HFF-Myc (cell line): ENCODE measurements around the gene PRPF40B.

Source experiments
- DNase-seq: peaks from one replicate; pipeline ENCODE4 v3.0.0-alpha.2; 2011; ENCODE audit warnings: low read depth; ENCODE audit errors: extremely low read depth
- H3K4me3 ChIP-seq: replicated peaks from 2 replicates; pipeline ENCODE4 v1.5.1; 2011; ENCODE audit warnings: low read depth, mild to moderate bottlenecking, control low read depth, low read length
- CTCF ChIP-seq: IDR thresholded peaks from 2 replicates; pipeline ENCODE4 v1.5.1; 2012; ENCODE audit warnings: mild to moderate bottlenecking, low read depth, low read length, control low read depth; ENCODE audit errors: missing control alignments

PRPF40B gene

GRCh38 chr12:49631336-49631907, 8.1 kb downstream of the PRPF40B start:
- no peak for DNase-seq
- H3K4me3 ChIP-seq = no peak overlapping the region
- no peak for TF ChIP-seq CTCF

GRCh38 chr12:49632401-49632800, 9.0 kb downstream of the PRPF40B start:
- no peak overlapping the region for H3K4me3 ChIP-seq
- no peak for TF ChIP-seq CTCF
- no peak for DNase-seq

- TF ChIP-seq CTCF = no peak
- no peak overlapping the region for H3K4me3 ChIP-seq
- DNase-seq = no peak
Measured at GRCh38 chr12:49632986-49633702, 9.8 kb downstream of the PRPF40B start.

- TF ChIP-seq CTCF = no peak
- DNase-seq = no peak
- H3K4me3 ChIP-seq = no peak overlapping the region
Measured at GRCh38 chr12:49633703-49634345, 10.5 kb downstream of the PRPF40B start.

GRCh38 chr12:49635036-49635435, 11.7 kb downstream of the PRPF40B start:
- TF ChIP-seq CTCF = no peak
- no peak for DNase-seq
- no peak overlapping the region for H3K4me3 ChIP-seq

- no peak for DNase-seq
- no peak overlapping the region for H3K4me3 ChIP-seq
- TF ChIP-seq CTCF = no peak
Measured at GRCh38 chr12:49635656-49636055, 12.3 kb downstream of the PRPF40B start.
